Activated CD8-positive, alpha-beta memory T cell treated with anti-CD3 and anti-CD28 coated beads for 36 hours (primary cell): ENCODE results near the gene LURAP1L. TPM values are rescaled to one million over a fixed set of nuclear protein-coding genes. Genes with fewer than 3 reads are reported as not detected.

Source experiments
- CTCF ChIA-PET: fragments of 350-600 bp; sonication (Branson Sonifier 250); formaldehyde crosslinking; loops from one replicate; lab custom pipeline; 2021; ENCODE audit warnings: antibody characterized with exemption; lab: Charles Lee
- POLR2A ChIA-PET: fragments of 350-600 bp; sonication (Branson Sonifier 250); formaldehyde crosslinking; loops from one replicate; lab custom pipeline; 2021; ENCODE audit warnings: antibody characterized with exemption; lab: Charles Lee
- total RNA-seq, 2 experiments: library from RNA; stranded (reverse); gene quantifications; one replicate each; pipeline ENCODE4 v1.2.3, GENCODE V29; 2021

LURAP1L gene
- total RNA-seq, 2 experiments from 2014 or later = not detected

- CTCF ChIA-PET = no interaction called here
- POLR2A ChIA-PET = no interaction called here
Measured at GRCh38 chr9:12775679-12776512, 1.1 kb downstream of the LURAP1L start.

- ChIA-PET POLR2A (no interaction called here), CTCF (no interaction called here)
Measured at GRCh38 chr9:12776513-12777055, 1.8 kb downstream of the LURAP1L start.

DNA sequence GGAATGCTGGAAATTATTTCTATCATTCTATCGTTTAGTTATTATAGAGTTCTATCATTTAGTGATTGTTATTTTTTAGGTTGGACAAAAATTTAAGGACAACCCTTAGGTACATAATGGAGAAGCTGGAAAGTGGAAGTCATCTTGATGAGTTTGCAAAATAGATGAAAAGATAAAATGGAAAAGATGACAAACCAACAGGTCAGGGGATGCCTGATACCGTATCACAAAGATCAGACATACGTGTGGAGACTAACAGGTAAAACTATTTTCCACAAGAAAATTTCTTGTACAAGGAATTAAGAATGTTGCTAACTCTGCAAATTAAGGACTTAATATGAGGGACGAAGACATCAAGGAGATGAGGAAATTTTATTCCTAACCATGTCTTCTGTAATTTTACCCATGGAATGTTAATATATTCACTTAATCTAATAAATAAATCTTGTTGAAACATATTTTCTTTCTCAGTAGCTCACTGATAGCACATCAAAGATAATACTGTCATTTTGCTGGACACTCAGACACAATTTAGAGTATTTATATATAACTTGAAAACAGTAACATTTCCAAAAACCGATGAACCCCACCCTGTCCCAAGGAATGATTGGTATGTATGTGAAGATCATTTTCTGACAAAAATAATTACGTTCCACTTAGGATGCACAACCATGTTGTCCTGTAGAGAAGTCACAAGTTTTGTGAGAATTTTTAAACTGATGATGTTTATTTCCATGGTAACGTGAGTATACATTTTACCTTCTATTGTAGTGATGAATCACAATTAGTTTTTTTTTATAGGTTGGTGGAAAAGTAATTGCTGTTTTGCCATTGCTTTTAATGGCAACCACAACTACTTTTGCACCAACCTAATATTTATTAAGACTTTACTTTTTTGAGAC lies 2.6 kb downstream of the LURAP1L start:
- ChIA-PET POLR2A (no interaction called here), CTCF (no interaction called here)

- POLR2A ChIA-PET = no interaction called here
- CTCF ChIA-PET = no interaction called here
Measured at GRCh38 chr9:12778389-12778788, 3.6 kb downstream of the LURAP1L start.

DNA sequence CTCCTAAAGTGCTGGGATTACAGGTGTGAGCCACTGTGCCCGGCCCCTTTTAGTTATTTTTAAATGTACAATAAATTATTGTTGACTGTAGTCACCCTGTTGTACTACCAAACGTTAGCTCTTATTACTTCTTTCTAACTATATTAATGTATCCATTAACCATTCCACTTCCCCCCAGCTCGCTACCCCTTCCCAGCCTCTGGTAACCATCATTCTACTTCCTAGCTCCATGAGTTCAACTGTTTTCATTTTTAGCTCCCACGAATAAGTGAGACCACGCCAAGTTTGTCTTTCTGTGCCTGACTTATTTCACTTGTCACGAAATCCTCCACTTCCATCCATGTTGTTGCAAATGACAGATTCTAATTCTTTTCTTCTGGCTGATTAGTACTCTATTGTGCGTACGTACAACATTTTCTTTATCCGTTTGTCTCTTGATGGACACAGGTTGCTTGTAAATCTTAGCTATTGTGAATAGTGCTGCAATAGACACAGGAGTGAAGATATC lies 6.5 kb downstream of the LURAP1L start:
- POLR2A ChIA-PET = no interaction called here
- CTCF ChIA-PET = no interaction called here

DNA sequence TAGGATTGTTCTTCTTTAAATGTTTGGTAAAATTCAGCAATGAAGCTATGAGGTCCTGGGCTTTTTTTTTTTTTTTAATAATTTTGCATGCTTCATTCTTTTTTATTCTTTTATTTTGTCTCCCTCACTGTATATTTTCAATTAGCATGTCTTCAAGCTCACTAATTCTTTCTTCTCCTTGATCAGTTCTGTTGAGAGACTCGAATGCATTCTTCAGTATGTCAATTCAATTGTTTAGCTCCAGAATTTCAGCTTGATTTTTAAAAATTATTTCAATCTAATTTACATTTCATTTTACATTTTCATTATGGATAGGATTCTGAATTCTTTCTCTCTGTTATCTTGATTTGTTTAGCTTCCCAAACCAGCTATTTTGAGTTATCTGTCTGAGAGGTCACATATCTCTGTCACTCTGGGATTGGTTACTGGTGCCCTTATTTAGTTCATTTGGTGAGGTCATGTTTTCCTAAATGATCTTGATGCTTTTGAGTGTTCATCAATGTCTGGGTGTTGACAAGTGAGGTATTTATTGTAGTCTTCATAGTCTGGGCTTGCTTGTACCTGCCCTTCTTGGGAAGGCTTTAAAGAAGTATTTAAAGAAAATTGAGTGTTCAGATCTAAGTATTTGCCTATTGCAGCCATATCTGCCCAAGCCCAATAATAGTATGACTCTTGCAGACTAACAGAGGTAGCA lies 9.1 kb downstream of the LURAP1L start:
- ChIA-PET POLR2A (no interaction called here), CTCF (no interaction called here)

DNA sequence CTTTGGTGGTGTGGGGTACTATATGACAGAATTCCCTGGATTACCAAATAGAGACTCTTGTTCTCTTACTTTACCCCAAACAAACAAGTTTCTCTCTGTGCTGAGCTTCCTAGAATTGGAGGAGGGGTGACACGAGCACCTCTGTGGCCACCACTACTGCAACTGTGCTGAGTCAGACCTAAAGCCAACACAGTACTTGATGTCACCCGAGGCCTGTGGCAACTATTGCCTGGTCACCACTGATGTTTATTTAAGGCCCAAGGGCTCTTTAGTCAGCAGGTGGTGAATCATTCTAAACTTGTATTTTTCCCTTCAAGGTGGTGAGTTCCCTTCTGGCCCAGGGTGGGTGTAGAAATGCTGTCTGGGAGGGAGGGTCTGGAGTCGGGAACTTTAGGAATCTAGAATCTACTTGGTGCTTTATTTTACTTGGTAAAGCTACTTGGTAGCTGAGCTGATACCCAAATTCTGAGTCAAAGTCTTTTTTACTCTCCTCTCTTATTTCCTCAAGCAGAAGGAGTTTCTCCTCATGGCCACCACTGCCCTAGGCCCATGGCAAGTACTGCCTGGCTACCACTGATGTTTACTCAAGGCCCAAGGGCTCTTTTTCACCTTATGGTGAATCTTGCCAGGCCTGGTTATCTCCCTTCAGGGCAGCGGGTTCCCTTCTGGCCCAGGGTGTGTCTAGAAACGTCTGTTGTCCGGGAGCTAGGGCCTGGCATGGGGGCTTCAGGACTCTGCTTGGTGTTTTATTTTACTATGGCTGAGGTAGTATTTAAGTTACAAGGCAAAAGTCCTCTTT lies 9.8 kb downstream of the LURAP1L start:
- POLR2A ChIA-PET = no interaction called here
- CTCF ChIA-PET = no interaction called here

- POLR2A ChIA-PET = no interaction called here
Measured at GRCh38 chr9:12785260-12785770, 10.5 kb downstream of the LURAP1L start.

DNA sequence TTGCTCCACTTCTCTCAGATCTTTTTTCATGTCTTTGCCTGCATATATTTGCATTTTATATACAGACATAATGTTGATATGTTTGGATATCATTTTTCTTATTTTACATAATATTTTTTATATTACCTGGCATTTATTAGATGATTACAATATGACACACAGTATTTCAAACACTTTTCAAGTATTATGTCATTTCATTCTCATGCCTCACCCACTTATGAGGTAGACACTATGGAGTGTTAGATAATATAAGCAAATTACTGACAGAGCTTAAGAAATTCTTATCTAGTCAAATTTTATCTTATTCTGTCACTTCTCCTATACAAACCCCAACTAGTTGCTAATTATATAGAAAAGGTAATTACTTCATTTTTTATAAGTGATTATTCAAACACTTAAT lies 11.1 kb downstream of the LURAP1L start:
- CTCF ChIA-PET = no interaction called here

More at GRCh38 chr9:12785260-12785770, 10.5 kb downstream of the LURAP1L start:
- CTCF ChIA-PET = no interaction called here

GRCh38 chr9:12790001-12790400 lies 15.2 kb downstream of the LURAP1L start:
- POLR2A ChIA-PET = no interaction called here
- CTCF ChIA-PET = no interaction called here

More for the DNA sequence above, 11.1 kb downstream of the LURAP1L start:
- POLR2A ChIA-PET = no interaction called here

GRCh38 chr9:12790883-12791282 lies 16.1 kb downstream of the LURAP1L start:
- POLR2A ChIA-PET = no interaction called here
- CTCF ChIA-PET = no interaction called here

DNA sequence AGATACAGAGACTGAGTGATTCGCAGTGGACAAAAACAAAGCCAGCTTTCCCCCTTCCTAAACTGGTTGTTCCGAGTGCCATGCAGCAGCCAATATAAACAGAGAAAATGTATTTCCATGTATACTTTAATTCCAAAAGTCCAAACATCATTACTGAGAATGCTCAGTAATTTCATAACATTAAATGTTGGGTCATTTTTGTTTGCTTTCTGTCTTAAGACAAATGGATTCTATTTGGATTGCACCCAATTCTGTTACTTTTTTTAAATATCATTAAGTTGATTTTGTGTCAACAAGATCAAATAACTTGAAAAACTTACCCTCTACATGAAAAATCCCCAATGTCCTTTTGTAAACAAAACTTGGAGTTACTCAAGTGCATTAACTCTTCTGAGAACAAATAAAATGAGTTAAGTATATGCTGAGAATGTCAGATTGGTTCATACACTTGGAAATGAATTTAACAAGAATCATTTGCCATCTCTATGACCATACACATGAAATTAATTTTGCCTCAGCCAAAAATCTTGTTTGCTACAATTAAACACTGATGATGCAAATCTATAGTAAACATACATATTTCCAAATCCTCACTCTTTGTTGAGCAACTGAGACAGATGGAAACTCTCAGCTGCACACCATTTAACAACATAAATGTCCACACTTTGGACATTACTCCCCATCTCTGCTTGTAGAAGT lies 19.4 kb downstream of the LURAP1L start:
- POLR2A ChIA-PET = no interaction called here
- CTCF ChIA-PET = no interaction called here

DNA sequence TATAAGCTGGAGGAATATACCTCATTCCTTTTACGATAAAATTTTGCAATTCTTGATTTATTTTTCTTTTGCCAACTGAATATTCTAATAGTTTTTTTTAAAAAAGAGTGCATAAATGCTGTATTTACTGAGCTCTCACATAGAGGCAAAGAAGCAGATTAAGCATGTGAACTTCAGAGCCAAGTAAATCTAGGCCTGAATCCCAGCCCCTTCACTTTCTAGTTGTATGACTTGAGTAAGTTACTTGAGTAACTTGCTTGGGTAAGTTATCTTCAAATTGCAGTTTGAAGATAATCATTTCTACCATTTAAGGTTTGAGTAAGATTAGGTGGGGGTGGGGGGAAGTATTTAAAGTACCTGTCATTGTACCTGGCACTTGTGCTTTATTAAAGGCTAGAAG lies 21.8 kb downstream of the LURAP1L start:
- CTCF ChIA-PET = no interaction called here
- POLR2A ChIA-PET = no interaction called here

DNA sequence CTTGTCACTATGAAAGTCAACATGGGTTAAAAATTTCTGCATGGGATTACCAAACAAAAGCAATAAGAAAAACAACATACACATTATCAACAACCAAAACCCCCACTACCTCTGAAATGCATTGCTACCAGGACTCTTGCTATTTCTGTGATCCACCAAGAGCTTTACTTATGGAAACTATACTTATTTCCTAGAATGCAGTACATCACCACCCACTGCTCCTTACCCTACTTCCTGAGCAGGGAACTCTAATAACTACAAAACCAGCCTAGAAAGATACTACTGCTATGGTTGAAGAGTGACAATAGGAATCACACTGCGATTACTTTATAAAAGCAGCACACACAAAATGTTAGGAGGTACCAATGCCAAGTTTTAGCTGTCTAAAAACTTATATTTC lies 22.2 kb downstream of the LURAP1L start:
- CTCF ChIA-PET = no interaction called here
- POLR2A ChIA-PET = no interaction called here

GRCh38 chr9:12798066-12798770 lies 23.4 kb downstream of the LURAP1L start:
- POLR2A ChIA-PET = no interaction called here
- CTCF ChIA-PET = no interaction called here

GRCh38 chr9:12801187-12801586 lies 26.4 kb downstream of the LURAP1L start:
- ChIA-PET CTCF (no interaction called here), POLR2A (no interaction called here)

DNA sequence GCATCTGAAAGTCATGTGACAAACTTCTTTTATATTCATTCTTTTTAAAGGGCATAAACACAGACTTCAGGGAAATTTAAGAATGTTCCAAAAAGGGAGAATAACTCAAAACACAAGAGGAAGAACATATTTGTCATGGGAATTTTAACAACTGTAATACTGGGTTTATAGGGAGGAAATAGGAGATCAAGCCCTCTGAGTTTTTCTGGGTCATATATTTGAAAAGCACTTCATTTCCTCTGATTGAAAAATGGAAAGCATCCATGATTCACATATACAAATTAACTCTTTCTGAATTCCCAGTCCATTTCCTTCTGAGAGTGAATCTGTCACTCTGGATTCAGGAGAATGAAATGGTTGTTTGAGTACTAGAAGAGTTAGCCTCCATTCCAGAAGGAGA lies 26.8 kb downstream of the LURAP1L start:
- ChIA-PET CTCF (no interaction called here), POLR2A (no interaction called here)
